HG03025 (cell line): ENCODE results near the gene OR5I1.
"Not testable (repeated sequence)": the region's sequence is repeated elsewhere in the genome, so short reads cannot be mapped to it uniquely, and the experiment has no call there.

Experiments
- ATAC-seq: cut with Tn5 transposase; IDR thresholded peaks from one replicate; pipeline ENCODE4 v1.9.1; 2021; ENCODE audit warnings: mild to moderate bottlenecking, moderate library complexity; ENCODE audit not compliant: unreplicated experiment, low FRiP score

The OR5I1 gene

GRCh38 chr11:55936300-55936699 is at the start of gene OR5I1:
TSS of gene OR5I1 (minus strand) at chr11:55936400. CDS start at chr11:55936400, 0 bp downstream.
- ATAC-seq, result no peak

GRCh38 chr11:55970935-55971334 is 34.7 kb upstream of the OR5I1 start:
- no peak for ATAC-seq

GRCh38 chr11:55969845-55970244 is 33.6 kb upstream of the OR5I1 start, which contains the start of gene OR10AG1:
TSS of gene OR10AG1 (minus strand) at chr11:55969945. CDS start at chr11:55969907, 38 bp downstream.
- no peak for ATAC-seq

GRCh38 chr11:55967914-55968313 is 31.7 kb upstream of the OR5I1 start:
- no peak for ATAC-seq

- no peak for ATAC-seq
Observed at GRCh38 chr11:55966391-55966790, 30.2 kb upstream of the OR5I1 start.

GRCh38 chr11:55956521-55956920 is 20.3 kb upstream of the OR5I1 start:
- ATAC-seq, result no peak

GRCh38 chr11:55949330-55949729 is 13.1 kb upstream of the OR5I1 start:
- ATAC-seq, result no peak

GRCh38 chr11:55942785-55943392 is 6.7 kb upstream of the OR5I1 start:
- ATAC-seq, result no peak

- ATAC-seq, result no peak
Observed at GRCh38 chr11:55920537-55920936, 15.7 kb downstream of the OR5I1 start.

GRCh38 chr11:55914482-55914881 is 21.7 kb downstream of the OR5I1 start, which contains the start of gene OR5W2:
TSS of gene OR5W2 (minus strand) at chr11:55914582. CDS start at chr11:55914582, 0 bp downstream.
- ATAC-seq, result no peak

GRCh38 chr11:55902308-55902707 is 33.9 kb downstream of the OR5I1 start:
- no peak for ATAC-seq

GRCh38 chr11:55895216-55895615 is 41.0 kb downstream of the OR5I1 start:
- no peak for ATAC-seq

- ATAC-seq, result not testable (repeated sequence)
Observed at GRCh38 chr11:55885481-55885880, 50.7 kb downstream of the OR5I1 start.
